ENCODE data around the gene EPHA8. TPM values are rescaled to one million over a fixed set of nuclear protein-coding genes. Genes with fewer than 3 reads are reported as not detected.
A peak's percentile ranks its signal among the peaks of the same experiment; 100 is the strongest.

The EPHA8 gene
- total RNA-seq, 1 experiment from 2014 or later = 3.8 TPM

DNA sequence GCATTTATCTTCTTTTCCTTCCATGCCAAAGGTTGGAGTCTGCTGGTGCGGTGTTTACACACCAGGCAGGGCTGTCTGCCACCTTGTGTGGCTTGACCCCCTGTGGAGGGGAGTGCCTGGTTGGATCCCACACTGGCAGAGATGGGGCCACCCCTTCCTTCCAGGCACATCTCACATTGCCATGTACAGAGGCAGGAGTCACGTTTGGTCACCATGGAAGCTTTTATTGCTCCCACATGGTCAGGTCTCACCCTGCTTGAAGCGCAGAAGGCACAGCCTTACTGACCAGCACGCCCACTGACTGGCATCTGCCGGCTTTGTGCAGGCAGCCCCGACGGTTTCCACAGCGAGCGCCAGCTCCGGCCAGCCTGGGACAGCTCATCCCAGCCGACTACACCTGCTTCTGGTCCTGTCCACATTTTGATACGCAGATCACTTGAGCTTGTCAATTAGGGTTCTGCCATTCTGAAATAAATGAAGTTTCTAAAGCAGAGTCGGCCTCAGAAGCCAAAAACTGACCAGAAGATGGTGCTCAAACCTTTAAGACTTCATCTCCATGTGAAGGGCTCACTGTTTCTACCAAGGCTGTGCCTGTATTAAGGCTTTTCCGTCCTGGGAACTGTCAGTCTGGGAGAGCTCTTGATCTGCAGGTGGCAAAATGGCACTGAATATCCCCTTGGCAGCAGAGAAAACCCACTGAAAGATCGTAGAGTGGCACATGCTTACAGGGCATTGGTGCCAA lies 35.6 kb upstream of the EPHA8 start (continued):
- TF ChIP-seq, protein P1, sequence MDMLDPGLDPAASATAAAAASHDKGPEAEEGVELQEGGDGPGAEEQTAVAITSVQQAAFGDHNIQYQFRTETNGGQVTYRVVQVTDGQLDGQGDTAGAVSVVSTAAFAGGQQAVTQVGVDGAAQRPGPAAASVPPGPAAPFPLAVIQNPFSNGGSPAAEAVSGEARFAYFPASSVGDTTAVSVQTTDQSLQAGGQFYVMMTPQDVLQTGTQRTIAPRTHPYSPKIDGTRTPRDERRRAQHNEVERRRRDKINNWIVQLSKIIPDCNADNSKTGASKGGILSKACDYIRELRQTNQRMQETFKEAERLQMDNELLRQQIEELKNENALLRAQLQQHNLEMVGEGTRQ (CRISPR knock-in tag; IDR thresholded peaks at IDR 0.05) = no peak

DNA sequence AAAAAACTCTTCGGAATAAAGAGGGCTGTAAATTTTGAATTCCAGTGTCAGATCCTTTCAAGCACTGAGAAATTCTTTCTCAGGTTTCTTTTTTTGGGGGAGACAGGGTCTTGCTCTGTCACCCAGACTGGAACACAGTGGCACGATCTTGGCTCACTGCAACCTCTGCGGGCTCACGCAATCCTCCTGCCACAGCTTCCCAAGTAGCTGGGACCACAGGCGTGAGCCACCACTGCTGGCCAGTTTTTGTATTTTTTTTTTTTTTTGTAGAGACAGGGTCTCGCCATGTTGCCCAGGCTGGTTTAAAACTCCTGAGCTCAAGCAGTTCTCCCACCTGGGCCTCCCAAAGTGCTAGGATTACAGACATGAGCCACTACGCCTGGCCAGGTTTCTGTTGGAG lies 34.8 kb upstream of the EPHA8 start:
- TF ChIP-seq ZNF121 (CRISPR knock-in tag; IDR thresholded peaks at IDR 0.05) (no peak), CREM (CRISPR knock-in tag; IDR thresholded peaks at IDR 0.05) (no peak), SP1 (CRISPR knock-in tag; conservative IDR thresholded peaks at IDR 0.05) (no peak), PRRX2 (CRISPR knock-in tag; IDR thresholded peaks at IDR 0.05) (no peak), TP53 (CRISPR knock-in tag; IDR thresholded peaks at IDR 0.05) (no peak), GRHL2 (CRISPR knock-in tag; IDR thresholded peaks at IDR 0.05; ENCODE audit: insufficient replicate concordance, severe bottlenecking) (no peak), EMX1 (CRISPR knock-in tag; IDR thresholded peaks at IDR 0.05) (no peak), KAT7 (CRISPR knock-in tag; IDR thresholded peaks at IDR 0.05; ENCODE audit: borderline replicate concordance) (no peak)
- TF ChIP-seq, protein P2, sequence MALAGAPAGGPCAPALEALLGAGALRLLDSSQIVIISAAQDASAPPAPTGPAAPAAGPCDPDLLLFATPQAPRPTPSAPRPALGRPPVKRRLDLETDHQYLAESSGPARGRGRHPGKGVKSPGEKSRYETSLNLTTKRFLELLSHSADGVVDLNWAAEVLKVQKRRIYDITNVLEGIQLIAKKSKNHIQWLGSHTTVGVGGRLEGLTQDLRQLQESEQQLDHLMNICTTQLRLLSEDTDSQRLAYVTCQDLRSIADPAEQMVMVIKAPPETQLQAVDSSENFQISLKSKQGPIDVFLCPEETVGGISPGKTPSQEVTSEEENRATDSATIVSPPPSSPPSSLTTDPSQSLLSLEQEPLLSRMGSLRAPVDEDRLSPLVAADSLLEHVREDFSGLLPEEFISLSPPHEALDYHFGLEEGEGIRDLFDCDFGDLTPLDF (CRISPR knock-in tag; IDR thresholded peaks at IDR 0.05) = no peak
- TF ChIP-seq, protein P3, sequence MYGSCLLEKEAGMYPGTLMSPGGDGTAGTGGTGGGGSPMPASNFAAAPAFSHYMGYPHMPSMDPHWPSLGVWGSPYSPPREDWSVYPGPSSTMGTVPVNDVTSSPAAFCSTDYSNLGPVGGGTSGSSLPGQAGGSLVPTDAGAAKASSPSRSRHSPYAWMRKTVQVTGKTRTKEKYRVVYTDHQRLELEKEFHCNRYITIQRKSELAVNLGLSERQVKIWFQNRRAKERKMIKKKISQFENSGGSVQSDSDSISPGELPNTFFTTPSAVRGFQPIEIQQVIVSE (CRISPR knock-in tag; IDR thresholded peaks at IDR 0.05; ENCODE audit: borderline replicate concordance) = no peak
- TF ChIP-seq, protein P1 (CRISPR knock-in tag; IDR thresholded peaks at IDR 0.05) = no peak
- TF ChIP-seq, protein P4, sequence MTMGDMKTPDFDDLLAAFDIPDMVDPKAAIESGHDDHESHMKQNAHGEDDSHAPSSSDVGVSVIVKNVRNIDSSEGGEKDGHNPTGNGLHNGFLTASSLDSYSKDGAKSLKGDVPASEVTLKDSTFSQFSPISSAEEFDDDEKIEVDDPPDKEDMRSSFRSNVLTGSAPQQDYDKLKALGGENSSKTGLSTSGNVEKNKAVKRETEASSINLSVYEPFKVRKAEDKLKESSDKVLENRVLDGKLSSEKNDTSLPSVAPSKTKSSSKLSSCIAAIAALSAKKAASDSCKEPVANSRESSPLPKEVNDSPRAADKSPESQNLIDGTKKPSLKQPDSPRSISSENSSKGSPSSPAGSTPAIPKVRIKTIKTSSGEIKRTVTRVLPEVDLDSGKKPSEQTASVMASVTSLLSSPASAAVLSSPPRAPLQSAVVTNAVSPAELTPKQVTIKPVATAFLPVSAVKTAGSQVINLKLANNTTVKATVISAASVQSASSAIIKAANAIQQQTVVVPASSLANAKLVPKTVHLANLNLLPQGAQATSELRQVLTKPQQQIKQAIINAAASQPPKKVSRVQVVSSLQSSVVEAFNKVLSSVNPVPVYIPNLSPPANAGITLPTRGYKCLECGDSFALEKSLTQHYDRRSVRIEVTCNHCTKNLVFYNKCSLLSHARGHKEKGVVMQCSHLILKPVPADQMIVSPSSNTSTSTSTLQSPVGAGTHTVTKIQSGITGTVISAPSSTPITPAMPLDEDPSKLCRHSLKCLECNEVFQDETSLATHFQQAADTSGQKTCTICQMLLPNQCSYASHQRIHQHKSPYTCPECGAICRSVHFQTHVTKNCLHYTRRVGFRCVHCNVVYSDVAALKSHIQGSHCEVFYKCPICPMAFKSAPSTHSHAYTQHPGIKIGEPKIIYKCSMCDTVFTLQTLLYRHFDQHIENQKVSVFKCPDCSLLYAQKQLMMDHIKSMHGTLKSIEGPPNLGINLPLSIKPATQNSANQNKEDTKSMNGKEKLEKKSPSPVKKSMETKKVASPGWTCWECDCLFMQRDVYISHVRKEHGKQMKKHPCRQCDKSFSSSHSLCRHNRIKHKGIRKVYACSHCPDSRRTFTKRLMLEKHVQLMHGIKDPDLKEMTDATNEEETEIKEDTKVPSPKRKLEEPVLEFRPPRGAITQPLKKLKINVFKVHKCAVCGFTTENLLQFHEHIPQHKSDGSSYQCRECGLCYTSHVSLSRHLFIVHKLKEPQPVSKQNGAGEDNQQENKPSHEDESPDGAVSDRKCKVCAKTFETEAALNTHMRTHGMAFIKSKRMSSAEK (CRISPR knock-in tag; IDR thresholded peaks at IDR 0.05; ENCODE audit: borderline replicate concordance) = no peak
- Mint-ChIP-seq H3K4me3 (no peak overlapping the region), H3K4me1 (no peaks in the 10 kb centered on the region), H3K9me3 (no peaks in the 10 kb centered on the region), H3K27me3 (ENCODE audit: low read depth) (no peaks in the 10 kb centered on the region), H3K27ac (no peak overlapping the region), H3K36me3 (peaks cover 8% of the 10 kb centered on the region)
- ATAC-seq = no peak
- no peak for DNase-seq (ENCODE audit: low spot score)
- CTCF ChIA-PET = interaction anchor here (0.6 to 3.9 kb wide), 21 partner anchors 10 to 375 kb away, joined by 3 to 68 read pairs (median 4); no protein-coding TSS in a partner anchor
- POLR2A ChIA-PET = interaction anchor here (0.7 kb wide), 1 partner anchor 17 kb away, joined by 4 read pairs; no protein-coding TSS in a partner anchor

DNA sequence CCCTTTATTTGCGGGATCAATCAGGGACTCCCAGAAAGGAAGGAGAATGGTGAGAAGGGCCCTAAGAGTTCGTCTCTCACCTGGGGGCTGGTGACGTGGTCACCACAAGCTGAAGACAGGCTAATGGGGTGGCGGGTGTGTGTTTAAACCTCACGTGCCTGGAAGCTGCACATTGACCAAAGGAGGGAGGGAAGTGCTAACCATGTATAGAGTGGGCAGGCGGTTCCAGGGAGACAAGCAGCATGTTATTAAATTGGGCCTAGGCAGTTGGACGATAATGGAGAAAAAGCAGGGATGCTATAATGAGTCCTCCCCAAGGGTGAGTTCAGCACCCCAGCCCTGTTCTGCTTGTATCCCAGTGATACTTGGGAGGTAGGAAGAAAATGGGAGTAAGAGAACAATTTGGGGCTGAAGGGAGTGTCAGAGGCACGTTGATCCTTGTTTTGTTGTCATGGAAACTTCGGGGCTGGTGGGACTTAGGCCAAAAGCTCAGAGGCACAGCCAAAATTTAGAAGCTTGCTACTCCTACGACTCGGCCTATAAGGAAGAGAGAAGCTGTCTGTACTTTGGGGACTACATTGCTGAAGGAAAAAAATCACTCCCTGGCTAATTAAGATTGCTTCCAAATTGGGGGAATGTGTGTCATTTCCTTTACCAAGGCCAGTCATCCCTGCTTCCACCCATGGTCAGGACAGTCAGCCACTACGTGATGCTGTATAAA lies 33.2 kb upstream of the EPHA8 start:
- no peak for ATAC-seq
- peak overlapping the region; percentile 34; the same call in 1 of the 2 replicates for H3K27ac Mint-ChIP-seq
- POLR2A ChIA-PET = no interaction called here
- TF ChIP-seq OVOL2 (CRISPR knock-in tag; IDR thresholded peaks at IDR 0.05; ENCODE audit: borderline replicate concordance) (no peak), FOXP1 (CRISPR knock-in tag; IDR thresholded peaks at IDR 0.05; ENCODE audit: borderline replicate concordance) (no peak), GABPB1 (CRISPR knock-in tag; IDR thresholded peaks at IDR 0.05) (no peak), CREB1 (CRISPR knock-in tag; IDR thresholded peaks at IDR 0.05) (no peak), ETV6 (CRISPR knock-in tag; IDR thresholded peaks at IDR 0.05) (no peak)
- TF ChIP-seq, protein P5, sequence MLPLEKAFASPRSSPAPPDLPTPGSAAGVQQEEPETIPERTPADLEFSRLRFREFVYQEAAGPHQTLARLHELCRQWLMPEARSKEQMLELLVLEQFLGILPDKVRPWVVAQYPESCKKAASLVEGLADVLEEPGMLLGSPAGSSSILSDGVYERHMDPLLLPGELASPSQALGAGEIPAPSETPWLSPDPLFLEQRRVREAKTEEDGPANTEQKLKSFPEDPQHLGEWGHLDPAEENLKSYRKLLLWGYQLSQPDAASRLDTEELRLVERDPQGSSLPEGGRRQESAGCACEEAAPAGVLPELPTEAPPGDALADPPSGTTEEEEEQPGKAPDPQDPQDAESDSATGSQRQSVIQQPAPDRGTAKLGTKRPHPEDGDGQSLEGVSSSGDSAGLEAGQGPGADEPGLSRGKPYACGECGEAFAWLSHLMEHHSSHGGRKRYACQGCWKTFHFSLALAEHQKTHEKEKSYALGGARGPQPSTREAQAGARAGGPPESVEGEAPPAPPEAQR (CRISPR knock-in tag; IDR thresholded peaks at IDR 0.05) = no peak
- TF ChIP-seq, protein P6, sequence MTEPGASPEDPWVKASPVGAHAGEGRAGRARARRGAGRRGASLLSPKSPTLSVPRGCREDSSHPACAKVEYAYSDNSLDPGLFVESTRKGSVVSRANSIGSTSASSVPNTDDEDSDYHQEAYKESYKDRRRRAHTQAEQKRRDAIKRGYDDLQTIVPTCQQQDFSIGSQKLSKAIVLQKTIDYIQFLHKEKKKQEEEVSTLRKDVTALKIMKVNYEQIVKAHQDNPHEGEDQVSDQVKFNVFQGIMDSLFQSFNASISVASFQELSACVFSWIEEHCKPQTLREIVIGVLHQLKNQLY (CRISPR knock-in tag; IDR thresholded peaks at IDR 0.05) = no peak
- TF ChIP-seq, protein P7, sequence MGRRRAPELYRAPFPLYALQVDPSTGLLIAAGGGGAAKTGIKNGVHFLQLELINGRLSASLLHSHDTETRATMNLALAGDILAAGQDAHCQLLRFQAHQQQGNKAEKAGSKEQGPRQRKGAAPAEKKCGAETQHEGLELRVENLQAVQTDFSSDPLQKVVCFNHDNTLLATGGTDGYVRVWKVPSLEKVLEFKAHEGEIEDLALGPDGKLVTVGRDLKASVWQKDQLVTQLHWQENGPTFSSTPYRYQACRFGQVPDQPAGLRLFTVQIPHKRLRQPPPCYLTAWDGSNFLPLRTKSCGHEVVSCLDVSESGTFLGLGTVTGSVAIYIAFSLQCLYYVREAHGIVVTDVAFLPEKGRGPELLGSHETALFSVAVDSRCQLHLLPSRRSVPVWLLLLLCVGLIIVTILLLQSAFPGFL (CRISPR knock-in tag; IDR thresholded peaks at IDR 0.05; ENCODE audit: borderline replicate concordance) = no peak

More for the DNA sequence above, 33.2 kb upstream of the EPHA8 start:
- Mint-ChIP-seq H3K9me3 (no peaks in the 10 kb centered on the region), H3K4me3 (no peak overlapping the region), H3K36me3 (no peaks in the 10 kb centered on the region), H3K27me3 (ENCODE audit: low read depth) (no peaks in the 10 kb centered on the region), H3K4me1 (no peaks in the 10 kb centered on the region)
- no peak for DNase-seq (ENCODE audit: low spot score)
- CTCF ChIA-PET = interaction anchor here (1.1 to 1.4 kb wide), 3 partner anchors 109 to 112 kb away, joined by 3 read pairs; no protein-coding TSS in a partner anchor
